ENCODE results near the gene TRIM56.

- TF ChIP-seq POLR2AphosphoS2 (IDR thresholded peaks at IDR 0.05; ENCODE audit: low read length): no peak
- no peak for TF ChIP-seq SMC3 (conservative IDR thresholded peaks at IDR 0.05; ENCODE audit: insufficient read depth, low read depth, low read length)
- no peak for TF ChIP-seq TFAP4 (CRISPR knock-in tag; IDR thresholded peaks at IDR 0.05; ENCODE audit: borderline replicate concordance)
- TF ChIP-seq ZFPM2 (CRISPR knock-in tag; IDR thresholded peaks at IDR 0.05): no peak
- TF ChIP-seq CTCF (IDR thresholded peaks at IDR 0.05 in 2 of 3, conservative IDR thresholded peaks at IDR 0.05 in 1 of 3; ENCODE audit: insufficient read depth in 2 of 3, low read depth in 1 of 3, low read length in 3 of 3): no peak
- TF ChIP-seq ZNF224 (CRISPR knock-in tag; IDR thresholded peaks at IDR 0.05): no peak
- TF ChIP-seq NR2C2 (CRISPR knock-in tag; IDR thresholded peaks at IDR 0.05): no peak
- no peak for TF ChIP-seq NR2C2 (tag; IDR thresholded peaks at IDR 0.05)
- TF ChIP-seq HDAC6 (IDR thresholded peaks at IDR 0.05; ENCODE audit: low read depth, low read length): no peak
- no peak for TF ChIP-seq POLR2A (conservative IDR thresholded peaks at IDR 0.05)
- no peak for TF ChIP-seq ZNF133 (CRISPR knock-in tag; IDR thresholded peaks at IDR 0.05)
- no peak for TF ChIP-seq IRF9 (tag; IDR thresholded peaks at IDR 0.05)
- TF ChIP-seq ZNF274 (IDR thresholded peaks at IDR 0.05; ENCODE audit: borderline replicate concordance, low read depth, low read length): no peak
- TF ChIP-seq CEBPB (tag; IDR thresholded peaks at IDR 0.05): no peak
These were observed 55.6 kb downstream of the TRIM56 start for GRCh38 chr7:101140746-101141382.

Measured in K562 (cell line).